ENCODE measurements around the gene THAP2. TPM values are rescaled to one million over a fixed set of nuclear protein-coding genes. Genes with fewer than 3 reads are reported as not detected.

THAP2 gene
- total RNA-seq, 1 donor from 2014 or later = 4.9 TPM

DNA sequence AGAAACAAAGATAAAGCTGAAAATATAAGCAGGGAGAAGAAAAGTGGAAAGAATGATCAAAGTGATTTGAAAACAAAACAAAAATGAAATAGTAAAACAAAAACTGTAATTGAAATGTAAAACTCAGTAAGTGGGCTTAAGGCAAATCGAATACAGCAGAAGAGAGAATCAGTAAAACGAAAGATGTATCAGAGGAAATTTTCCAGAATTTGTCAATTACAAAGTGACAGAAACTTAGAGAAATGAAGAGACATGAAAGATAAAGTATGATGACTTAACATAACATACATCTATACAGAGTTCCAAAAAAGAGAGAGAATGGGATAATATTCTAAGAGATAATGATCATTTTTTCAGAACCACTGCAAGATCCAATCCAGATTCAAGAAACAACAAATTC is 11.0 kb upstream of the THAP2 start:
- intact Hi-C loops (cut with DNase I) = no loop called here
- peaks cover 54% of the 10 kb centered on the region for H3K36me3 ChIP-seq
- ATAC-seq = no peak
- no peaks in the 10 kb centered on the region for H3K27me3 ChIP-seq
- no peak overlapping the region for H3K27ac ChIP-seq
- TF ChIP-seq, protein P1, sequence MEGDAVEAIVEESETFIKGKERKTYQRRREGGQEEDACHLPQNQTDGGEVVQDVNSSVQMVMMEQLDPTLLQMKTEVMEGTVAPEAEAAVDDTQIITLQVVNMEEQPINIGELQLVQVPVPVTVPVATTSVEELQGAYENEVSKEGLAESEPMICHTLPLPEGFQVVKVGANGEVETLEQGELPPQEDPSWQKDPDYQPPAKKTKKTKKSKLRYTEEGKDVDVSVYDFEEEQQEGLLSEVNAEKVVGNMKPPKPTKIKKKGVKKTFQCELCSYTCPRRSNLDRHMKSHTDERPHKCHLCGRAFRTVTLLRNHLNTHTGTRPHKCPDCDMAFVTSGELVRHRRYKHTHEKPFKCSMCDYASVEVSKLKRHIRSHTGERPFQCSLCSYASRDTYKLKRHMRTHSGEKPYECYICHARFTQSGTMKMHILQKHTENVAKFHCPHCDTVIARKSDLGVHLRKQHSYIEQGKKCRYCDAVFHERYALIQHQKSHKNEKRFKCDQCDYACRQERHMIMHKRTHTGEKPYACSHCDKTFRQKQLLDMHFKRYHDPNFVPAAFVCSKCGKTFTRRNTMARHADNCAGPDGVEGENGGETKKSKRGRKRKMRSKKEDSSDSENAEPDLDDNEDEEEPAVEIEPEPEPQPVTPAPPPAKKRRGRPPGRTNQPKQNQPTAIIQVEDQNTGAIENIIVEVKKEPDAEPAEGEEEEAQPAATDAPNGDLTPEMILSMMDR (IDR thresholded peaks at IDR 0.05) = no peak
- no peak overlapping the region for H3K4me3 ChIP-seq
- DNase-seq = no peak
- no peaks in the 10 kb centered on the region for H3K9me3 ChIP-seq
- peaks cover 10% of the 10 kb centered on the region for H3K4me1 ChIP-seq

DNA sequence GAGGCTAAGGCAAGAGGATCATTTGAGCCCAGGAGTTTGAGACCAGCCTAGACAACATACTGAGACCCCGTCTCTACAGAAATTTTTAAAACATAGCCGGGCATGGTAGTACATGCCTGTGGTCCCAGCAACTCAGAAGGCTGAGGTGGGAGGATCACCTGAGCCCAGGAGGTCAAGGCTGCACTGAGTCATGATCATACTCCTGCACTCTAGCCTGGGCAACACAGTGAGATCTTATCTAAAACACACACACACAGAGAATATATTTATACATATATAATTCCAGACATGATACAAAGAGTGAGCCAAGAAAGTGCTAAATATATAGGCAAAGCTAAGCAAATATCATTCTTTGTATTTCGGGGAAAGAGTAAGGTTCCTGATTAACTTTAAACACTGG is 9.9 kb upstream of the THAP2 start:
- no peak overlapping the region for H3K4me3 ChIP-seq
- no peaks in the 10 kb centered on the region for H3K9me3 ChIP-seq
- peaks cover 56% of the 10 kb centered on the region for H3K36me3 ChIP-seq
- H3K4me1 ChIP-seq = peaks cover 10% of the 10 kb centered on the region
- TF ChIP-seq, protein P1 (IDR thresholded peaks at IDR 0.05) = no peak
- ATAC-seq (no peak), DNase-seq (no peak)
- no peak overlapping the region for H3K27ac ChIP-seq
- intact Hi-C loops (cut with DNase I) = no loop called here
- no peaks in the 10 kb centered on the region for H3K27me3 ChIP-seq

DNA sequence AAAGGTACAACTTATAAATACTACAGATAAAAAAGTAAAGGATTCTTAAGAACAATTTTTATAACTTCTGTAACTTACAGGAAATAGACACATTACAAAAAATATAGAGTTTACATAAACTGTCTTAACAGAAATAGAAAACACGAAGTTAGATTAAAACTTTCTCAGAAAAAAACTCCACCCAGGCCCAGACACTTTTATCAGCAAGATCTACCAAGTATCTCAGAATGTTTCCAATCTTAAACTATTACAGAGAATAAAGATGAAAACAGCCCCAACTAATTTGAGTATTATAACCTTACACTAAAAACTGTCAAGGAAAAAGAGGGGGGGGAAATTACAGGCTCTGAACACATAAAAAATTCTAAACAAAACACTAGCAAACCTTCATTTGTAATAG is 8.6 kb upstream of the THAP2 start:
- intact Hi-C loops (cut with DNase I) = no loop called here
- H3K36me3 ChIP-seq = peaks cover 61% of the 10 kb centered on the region
- ATAC-seq = no peak

DNA sequence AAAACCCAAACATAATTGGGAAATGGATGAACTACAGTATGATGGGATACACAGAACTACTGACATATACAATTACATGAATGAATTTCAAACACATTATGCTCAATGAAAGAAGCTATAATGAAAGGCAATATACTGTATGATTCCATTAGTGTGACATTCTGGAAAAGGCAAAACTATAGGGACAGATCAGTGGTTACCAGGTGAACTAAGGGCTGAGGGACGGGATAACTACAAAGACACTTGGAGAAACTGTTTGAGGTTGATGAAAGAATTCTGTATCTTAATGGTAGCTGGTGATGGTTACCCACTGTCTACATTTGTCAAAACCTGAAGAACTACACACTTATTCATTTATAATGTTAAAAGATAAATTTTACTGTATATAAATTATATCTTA is 8.2 kb upstream of the THAP2 start:
- no peak for DNase-seq
- Histone ChIP-seq H3K27me3 (no peaks in the 10 kb centered on the region), H3K27ac (no peak overlapping the region), H3K9me3 (no peaks in the 10 kb centered on the region), H3K36me3 (peaks cover 61% of the 10 kb centered on the region), H3K4me3 (no peak overlapping the region), H3K4me1 (peaks cover 15% of the 10 kb centered on the region)
- no peak for ATAC-seq
- intact Hi-C loops (cut with DNase I) = no loop called here
- TF ChIP-seq, protein P1 (IDR thresholded peaks at IDR 0.05) = no peak

More for the DNA sequence above, 8.6 kb upstream of the THAP2 start:
- H3K9me3 ChIP-seq = no peaks in the 10 kb centered on the region
- H3K27ac ChIP-seq = no peak overlapping the region
- H3K4me1 ChIP-seq = peaks cover 13% of the 10 kb centered on the region
- DNase-seq = no peak
- no peaks in the 10 kb centered on the region for H3K27me3 ChIP-seq
- H3K4me3 ChIP-seq = no peak overlapping the region
- TF ChIP-seq, protein P1 (IDR thresholded peaks at IDR 0.05) = no peak

DNA sequence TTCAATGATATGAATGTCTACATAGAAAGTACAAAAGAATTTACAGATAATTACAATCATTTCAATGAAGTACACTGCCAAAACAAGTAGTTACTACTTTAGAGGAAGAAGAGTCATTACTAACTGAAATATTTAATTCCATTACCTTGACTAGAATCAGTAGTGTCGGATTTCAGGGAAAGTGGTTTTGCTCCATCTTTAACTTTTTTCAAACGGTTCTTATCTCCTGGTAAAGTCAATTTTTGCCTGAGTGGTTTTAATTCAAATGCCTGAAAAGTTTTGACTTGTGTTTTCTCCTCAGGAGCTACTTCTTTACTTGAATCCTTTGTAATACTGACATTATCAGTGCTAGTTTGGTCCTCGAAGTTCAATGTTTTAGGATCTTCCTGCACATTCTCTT is 7.4 kb upstream of the THAP2 start:
- H3K4me1 ChIP-seq = peaks cover 22% of the 10 kb centered on the region
- TF ChIP-seq, protein P1 (IDR thresholded peaks at IDR 0.05) = no peak
- H3K36me3 ChIP-seq = peaks cover 61% of the 10 kb centered on the region

DNA sequence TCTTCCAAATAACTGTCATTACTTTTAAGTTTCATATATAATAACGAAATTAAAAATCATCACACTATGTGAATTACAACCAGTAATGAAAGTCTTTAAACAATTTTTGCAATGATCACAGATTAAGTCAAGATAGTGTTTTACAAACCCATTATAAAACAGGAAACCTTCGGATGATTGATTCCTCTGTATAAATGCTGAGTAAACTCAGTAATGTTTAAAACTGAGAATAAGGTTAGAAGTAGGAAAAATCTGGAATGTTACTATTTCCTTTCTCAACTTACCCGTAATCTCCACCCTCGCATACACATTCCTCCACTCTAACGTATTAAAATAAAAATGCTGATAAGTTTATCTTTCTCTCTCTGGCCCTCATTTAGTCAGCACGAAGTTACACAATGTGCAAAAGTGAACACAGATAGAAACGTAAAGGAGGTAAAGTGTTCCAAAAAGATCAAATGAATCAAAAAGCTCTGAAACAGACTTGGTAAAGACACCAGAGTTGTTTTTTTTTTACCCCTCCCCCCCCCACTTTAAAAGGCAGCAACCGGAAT is 2.0 kb upstream of the THAP2 start:
- TF ChIP-seq, protein P1 (IDR thresholded peaks at IDR 0.05) = no peak
- peak overlapping the region; percentile 96 for H3K27ac ChIP-seq
- no peaks in the 10 kb centered on the region for H3K27me3 ChIP-seq
- intact Hi-C loops (cut with DNase I) = no loop called here
- DNase-seq (no peak), ATAC-seq (no peak)
- H3K4me1 ChIP-seq = peaks cover 26% of the 10 kb centered on the region
- H3K36me3 ChIP-seq = peaks cover 34% of the 10 kb centered on the region
- no peaks in the 10 kb centered on the region for H3K9me3 ChIP-seq
- H3K4me3 ChIP-seq = peak overlapping the region; percentile 92

More for the DNA sequence above, 7.4 kb upstream of the THAP2 start:
- H3K4me3 ChIP-seq = no peak overlapping the region
- no peak overlapping the region for H3K27ac ChIP-seq
- ATAC-seq (no peak), DNase-seq (no peak)
- intact Hi-C loops (cut with DNase I) = no loop called here
- no peaks in the 10 kb centered on the region for H3K27me3 ChIP-seq
- no peaks in the 10 kb centered on the region for H3K9me3 ChIP-seq

All from upper lobe of right lung (tissue), 1 donor.